Lung microvascular endothelial cell (primary cell): Measurements from ENCODE around the gene EYA3. TPM values are rescaled to one million over a fixed set of nuclear protein-coding genes. Genes with fewer than 3 reads are reported as not detected.

Source experiments
- DNase-seq, 2 donors: peaks; one replicate each; pipeline versions ENCODE4 v3.0.0 to v3.0.0-alpha.2; 2010; ENCODE audit warnings: low read depth in 2 of 2
- total RNA-seq: library from RNA; depleted of rRNA; stranded (reverse); fragments of >200 nt; gene quantifications from 2 replicates; pipeline ENCODE4 v1.2.1, GENCODE V29; 2014

The EYA3 gene
- total RNA-seq, 1 donor from 2014 or later = 8.5 TPM

DNA sequence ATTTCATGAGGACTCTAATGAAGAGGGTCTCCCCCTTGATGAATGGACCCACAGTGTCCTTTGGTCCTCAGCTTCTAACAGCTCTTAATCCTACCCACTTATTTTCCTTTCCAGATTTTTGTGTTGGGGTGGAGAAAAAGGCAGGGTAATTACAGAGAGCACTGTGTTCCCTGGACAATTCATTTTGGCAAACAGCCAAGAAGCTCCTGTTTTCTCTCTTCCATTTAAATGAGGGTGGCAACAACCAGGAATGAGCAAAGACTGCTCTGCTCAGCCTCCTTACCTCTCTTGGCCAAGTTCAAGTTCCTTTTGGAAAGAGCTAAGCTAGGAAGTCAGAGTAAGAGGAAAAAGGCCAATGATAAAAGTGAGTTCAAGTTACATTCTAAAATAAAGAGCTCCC is 116.7 kb downstream of the EYA3 start:
- DNase-seq = peak in 1 of 2 donors; percentile 43

DNA sequence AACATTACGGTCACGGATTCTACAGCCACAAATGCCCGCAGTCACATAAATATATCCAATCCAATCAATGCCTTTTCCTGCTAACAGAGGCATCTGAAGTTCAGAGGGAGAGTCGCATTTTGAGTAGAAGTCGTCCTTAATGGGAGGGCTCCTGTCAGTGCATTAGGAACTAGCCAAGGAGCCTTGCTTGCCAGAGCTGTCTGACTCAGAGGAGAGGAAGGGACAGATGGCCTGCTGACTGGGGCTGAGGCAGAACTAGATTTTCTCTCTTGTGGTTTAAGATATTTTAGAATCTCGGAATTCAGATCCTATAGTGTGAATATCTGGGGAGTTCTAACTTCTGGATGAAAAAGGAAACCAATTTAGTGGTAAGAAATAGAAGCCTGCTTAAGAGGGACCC is 118.0 kb downstream of the EYA3 start:
- peak in 1 of 2 donors; percentile 51 for DNase-seq

DNA sequence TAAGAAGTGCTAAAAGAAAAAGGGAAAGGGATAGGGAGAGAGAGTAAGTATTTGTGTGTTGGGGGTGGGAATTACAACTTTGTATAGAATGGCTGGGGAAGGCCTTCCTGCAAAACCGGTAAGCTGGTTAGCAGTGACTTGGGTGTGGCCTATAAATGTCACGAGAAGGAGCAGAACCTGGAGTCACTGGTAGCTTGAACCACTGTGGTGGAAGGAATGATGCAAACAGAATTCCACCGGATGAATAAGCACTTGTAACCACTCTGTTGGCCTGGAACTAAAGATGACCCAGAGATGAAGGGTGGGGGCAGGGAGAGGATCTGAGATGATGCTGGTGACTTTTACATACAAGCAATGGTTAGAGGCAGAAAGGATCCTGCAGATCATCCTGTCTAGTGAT is 119.7 kb downstream of the EYA3 start:
- no peak for DNase-seq

DNA sequence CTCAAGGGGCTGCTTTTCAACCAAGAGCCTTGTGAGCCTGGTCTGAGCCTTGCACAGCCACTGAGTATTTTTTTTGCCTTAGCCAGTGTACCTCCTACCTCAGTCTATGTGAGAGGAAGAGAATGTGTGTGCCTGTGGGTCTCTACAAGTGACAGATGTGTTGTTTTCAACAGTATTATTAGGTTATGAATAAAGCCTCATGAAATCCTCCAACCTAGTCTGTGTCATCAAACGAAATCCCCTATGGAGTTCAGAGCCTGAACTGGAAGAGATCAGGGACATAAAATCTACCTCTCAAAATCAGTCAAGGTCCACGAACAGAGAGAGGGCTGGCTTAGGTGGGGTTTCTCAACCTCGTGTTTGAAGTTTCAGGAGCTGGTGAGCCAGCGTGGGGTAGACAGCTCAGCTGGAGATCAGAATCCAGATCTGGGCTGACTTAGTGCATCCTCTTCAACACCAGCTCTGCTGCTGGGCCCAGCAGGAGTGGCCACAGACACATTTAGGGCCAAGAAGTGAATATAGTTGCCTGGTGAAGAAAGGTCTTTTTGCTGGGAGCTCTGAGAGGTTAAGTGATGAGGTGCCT is 120.4 kb downstream of the EYA3 start:
- DNase-seq = no peak

DNA sequence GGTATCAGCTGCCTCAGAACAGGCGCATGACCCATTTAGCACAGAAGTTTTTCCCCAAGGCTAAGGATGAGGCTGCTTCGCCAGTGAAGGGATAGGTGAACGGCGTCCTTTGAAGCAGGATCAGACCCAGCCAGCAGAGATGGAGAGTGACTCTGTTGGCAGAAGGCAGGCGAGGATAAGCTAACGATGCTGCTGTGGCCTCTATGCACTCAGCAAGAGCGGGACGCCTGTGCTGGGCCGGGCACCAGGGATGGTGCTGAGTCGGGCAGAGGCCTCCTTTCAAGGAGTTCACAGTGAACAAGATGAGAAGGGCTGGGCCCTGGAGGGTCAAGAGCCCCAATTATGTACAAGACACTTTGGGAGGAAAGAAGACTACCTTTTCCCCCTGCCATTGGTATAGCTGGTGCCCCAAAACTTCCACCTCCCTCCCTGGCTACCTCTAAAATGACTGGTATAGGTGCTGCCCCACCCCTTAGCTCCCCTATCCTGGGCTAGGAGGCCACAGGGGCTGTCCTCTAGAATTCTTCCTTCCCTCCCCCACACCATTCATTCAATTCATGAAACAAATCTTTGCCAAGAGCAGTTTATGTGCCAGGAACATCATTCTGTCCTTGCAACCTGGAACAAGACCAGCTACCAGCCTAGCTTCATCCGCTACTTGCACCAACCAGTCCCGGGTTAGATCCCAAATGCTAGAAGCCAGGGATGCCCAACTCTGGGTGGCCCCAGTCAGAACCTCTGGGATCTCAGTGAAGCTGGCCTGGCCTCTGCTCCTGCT is 121.1 kb downstream of the EYA3 start:
- no peak for DNase-seq

DNA sequence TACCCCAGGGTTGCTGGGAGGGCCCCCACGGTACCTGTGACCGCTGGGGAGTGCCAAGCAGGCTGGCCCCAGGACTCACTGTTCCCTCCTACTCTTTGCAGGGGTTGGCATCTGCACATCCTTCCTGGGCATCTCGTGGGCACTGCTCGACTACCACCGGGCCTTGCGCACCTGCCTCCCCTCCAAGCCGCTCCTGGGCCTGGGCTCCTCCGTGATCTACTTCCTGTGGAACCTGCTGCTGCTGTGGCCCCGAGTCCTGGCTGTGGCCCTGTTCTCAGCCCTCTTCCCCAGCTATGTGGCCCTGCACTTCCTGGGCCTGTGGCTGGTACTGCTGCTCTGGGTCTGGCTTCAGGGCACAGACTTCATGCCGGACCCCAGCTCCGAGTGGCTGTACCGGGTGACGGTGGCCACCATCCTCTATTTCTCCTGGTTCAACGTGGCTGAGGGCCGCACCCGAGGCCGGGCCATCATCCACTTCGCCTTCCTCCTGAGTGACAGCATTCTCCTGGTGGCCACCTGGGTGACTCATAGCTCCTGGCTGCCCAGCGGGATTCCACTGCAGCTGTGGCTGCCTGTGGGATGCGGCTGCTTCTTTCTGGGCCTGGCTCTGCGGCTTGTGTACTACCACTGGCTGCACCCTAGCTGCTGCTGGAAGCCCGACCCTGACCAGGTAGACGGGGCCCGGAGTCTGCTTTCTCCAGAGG is 121.9 kb downstream of the EYA3 start:
- DNase-seq = no peak

DNA sequence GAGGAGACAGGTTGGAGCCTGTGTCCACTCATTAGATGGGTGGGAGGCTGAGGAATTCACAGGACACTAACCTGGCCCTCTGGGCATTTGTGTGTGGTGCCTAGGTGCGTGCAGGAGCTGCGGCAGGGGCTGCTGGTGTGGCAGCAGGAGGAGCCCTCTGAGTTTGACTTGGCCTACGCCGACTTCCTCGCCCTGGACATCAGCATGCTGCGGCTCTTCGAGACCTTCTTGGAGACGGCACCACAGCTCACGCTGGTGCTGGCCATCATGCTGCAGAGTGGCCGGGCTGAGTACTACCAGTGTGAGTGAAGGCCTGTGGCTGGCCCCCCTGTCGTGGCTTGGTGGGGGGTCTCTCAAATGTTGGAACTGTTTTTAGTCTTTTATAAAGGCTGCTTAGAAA is 125.0 kb downstream of the EYA3 start:
- DNase-seq = no peak

DNA sequence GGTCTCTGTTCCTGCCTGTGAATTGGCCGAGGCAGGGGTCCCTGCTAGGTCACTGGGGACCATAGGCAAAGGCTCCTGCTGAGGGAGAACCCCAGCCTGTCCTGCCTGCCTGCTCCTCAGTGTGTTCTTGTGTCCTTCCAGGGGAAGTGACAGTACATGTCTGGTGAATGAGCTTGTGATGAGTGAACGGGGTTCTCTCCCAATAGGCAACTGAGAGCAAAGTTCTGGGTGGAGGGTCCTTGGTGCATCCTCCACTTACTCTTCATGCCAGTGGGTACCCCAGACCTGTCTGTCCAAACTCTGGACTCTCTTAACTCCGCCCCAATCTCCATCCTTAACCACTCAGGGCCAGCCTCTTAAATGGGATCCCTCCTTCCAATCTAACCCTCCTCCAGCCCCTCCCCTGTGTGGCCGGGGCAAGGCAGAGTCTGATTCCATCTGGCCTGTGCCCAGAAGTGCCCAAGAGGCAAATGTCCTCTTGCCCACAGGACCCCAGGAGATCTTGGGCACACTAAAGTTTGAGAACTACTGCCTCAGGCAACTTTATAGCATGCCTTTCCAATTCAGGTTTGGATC is 126.7 kb downstream of the EYA3 start:
- DNase-seq = no peak

DNA sequence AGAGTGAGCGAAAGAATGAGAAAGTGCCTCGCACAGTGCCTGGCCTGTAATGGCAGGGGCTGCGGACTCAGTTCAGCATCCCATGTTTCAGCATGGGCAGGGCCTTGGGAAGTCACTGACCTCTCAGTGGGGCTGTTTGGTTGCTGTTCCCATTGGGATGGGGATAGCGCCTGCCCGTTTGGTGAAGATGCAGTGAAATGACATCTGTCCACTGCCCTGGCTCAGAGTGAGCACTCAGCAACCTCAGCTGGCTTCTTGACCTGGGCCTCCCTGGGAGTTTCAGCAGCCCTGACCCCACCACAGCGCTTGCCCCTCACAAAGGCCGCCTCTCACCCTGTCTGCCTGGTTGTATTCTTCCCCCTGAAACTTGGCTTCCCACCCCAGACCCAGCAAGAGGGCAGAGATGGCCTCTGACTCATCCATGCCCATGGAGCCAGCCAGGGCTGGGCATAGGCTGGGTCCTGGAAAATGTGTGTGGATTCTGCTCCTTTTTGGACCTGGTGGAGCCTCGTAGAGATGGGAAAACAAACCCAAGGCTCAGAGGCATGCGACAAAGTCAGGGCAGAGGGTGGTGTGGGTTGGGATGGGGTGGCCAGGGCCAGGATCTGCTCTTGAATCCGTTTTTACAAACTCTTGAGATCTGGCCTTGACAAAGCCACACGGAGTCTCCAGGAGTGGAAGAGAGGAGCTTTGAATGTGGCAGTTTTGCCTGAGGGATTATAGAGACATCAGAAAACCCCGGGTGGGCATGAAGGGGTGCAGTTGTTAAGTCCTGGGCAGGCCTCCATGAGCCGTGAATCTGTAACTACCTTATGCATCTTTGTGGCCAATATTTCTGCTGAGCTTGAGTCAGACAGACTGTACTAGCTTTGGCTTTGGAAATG is 127.4 kb downstream of the EYA3 start:
- DNase-seq = peak in 1 of 2 donors; percentile 24

DNA sequence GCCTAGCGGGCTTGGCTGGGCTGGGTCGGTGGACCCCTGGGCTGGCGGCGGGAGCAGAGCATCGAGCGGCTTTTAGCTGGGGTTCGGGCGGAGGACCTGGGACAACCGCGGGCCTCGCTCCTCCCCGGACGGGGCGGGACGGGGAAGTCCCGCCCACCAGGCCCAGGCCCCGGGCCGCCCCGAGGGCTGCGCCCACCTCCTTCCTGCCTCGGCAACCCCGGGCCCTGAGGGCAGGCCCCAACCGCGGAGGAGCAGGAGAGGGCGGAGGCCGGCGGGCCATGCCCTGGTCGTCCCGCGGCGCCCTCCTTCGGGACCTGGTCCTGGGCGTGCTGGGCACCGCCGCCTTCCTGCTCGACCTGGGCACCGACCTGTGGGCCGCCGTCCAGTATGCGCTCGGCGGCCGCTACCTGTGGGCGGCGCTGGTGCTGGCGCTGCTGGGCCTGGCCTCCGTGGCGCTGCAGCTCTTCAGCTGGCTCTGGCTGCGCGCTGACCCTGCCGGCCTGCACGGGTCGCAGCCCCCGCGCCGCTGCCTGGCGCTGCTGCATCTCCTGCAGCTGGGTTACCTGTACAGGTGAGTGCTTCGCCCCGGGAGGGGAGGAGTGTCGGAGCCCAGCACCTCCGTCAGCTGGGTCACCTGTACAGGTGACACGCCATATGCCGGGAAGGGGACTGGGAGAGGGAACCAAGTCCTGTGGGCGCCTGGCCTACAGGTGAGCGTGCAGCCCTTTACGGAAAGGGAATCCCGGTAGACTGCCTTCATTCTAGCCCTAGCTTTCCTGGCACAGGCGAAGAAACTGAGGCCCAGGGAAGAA is 128.4 kb downstream of the EYA3 start, which contains the start of gene XKR8:
Gene XKR8 (plus strand): TSS at position 182 of the 812 bp plus-strand sequence. CDS start 97 bp downstream, at position 279.
- peak; percentile 50 to 79 for DNase-seq

DNA sequence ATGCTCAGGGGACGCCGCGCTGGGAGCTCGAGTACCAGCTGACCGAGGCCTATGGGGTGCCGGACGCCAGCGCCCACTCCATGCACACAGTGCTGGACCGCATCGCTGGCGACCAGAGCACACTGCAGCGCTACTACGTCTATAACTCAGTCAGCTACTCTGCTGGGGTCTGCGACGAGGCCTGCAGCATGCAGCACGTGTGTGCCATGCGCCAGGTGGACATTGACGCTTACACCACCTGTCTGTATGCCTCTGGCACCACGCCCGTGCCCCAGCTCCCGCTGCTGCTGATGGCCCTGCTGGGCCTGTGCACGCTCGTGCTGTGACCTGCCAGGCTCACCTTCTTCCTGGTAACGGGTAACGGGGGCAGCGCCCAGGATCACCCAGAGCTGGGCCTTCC is 129.9 kb downstream of the EYA3 start:
- no peak for DNase-seq

DNA sequence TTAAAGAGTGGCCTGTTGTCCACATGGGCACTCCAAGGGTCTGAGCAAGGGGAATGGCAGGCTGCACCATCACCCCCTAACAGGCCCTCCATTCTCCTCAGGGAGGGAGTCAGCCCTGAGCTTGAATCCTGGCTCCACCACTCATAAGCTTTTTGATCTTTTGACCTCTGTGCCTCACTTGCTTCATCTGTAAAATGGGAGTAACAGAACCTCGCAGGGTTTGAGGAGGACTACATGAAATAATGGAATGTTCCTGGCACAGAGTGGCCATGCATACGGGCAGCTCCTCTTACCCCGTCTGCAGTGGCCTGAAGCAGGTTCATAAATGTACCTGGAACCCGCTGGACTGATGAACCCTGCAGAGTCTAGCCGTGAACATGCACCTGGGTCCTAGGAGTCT is 130.8 kb downstream of the EYA3 start:
- no peak for DNase-seq

DNA sequence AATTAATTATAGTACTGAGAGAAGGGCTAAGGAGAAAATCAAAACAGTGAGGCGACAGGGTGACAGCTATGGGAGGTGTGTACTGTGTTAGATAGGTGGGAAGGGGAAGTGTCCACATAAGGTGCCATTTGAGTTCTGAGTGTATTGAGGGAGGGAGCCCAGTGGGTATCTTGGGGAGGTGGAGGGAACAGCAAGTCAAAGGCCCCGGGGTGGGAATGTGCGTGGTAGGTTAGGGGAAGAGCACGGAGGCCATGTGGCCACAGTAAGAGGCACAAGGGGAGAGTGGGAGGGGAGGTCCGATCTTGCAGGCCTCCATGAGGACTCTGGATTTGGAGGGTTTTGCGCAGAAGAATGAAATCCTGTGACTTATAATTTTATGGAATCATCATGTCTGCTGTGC is 131.6 kb downstream of the EYA3 start:
- DNase-seq = no peak

DNA sequence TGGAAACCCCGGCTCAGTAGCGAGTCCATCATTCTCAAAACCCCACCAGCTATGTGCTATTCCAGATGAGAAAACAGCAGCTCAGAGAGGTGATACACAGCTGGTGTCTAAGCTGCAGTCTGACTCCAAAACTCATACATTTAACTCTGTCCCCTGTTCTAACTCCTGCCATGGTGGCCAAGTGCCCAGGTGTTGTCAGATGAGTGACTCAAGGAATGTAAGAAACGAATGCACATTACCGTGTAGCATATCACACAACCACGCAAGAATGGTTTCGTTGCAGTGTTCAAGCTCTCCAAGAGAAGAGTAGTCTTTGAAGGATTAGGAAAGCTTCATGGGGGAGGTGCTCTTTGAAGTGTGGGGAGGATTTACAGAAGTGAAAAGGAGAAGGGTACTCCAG is 133.3 kb downstream of the EYA3 start:
- no peak for DNase-seq

DNA sequence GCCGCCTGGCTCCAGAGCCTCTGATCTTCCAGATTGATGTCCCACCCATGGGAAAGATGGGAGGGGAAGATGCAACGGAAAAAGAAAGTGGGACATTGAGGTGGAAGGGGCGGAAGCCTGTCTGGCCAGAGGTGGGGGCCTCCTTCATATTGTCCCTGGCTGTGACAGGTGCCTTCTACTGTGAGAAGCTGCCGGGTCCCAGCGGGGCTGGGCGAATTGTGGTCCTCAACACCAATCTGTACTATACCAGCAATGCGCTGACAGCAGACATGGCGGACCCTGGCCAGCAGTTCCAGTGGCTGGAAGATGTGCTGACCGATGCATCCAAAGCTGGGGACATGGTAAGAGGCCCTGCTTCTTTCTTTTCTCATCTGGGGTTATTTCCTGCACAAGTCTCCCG is 134.2 kb downstream of the EYA3 start:
- no peak for DNase-seq

DNA sequence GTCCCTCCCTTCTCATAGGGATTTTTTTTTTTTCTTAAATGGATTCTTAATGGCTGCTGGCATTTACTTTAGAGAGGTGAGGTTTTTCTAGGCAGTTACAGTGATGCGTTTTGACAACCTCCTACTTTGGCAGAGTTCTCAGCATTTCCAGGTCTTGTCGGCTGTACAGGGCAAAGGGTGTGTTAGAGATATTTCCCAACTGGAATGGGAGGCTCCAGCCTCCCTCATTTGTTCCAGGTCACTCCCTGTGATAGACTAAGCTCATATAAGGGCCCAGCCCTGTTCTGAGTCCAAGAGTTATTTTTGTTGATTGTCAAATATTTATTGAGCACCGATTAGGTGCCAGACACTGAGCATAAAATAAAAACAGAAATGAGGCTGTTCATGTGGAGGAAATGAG is 136.3 kb downstream of the EYA3 start:
- no peak for DNase-seq

DNA sequence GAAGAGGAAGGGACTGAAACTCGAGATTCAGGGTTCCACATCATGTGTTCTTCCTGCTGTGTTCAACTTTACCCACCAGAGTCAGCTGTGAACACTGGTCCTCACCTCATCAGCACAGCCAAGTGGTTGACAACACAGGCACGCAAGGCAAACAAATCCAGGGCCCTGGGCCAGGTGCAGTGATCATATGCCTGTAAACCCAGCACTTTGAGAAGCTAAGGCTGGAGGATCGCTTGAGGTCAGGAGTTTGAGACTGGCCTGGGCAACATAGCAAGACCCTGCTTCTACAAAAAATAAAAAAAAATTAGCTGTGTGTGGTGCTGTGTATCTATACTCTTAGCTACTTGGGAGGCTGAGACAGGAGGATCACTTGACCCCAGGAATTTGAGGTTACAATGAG is 137.0 kb downstream of the EYA3 start:
- no peak for DNase-seq

DNA sequence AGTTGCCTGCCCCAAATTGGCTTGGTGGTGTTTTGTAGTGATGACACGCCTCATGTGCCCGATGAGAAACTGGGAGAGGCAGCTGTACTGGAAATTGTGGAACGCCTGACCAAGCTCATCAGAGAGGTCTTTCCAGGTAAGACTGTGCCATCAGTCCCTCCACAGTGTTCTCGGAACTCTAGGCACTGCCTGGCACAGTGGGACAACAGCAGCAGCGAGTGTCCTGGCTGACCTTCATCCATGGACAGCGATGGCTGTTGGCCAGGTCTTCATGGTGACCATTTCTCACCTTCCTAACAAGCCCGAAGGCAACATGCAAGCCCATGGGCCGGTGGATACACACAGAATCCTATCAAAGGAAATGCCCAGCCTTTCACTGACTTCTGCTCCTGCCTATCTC is 139.4 kb downstream of the EYA3 start:
- no peak for DNase-seq

DNA sequence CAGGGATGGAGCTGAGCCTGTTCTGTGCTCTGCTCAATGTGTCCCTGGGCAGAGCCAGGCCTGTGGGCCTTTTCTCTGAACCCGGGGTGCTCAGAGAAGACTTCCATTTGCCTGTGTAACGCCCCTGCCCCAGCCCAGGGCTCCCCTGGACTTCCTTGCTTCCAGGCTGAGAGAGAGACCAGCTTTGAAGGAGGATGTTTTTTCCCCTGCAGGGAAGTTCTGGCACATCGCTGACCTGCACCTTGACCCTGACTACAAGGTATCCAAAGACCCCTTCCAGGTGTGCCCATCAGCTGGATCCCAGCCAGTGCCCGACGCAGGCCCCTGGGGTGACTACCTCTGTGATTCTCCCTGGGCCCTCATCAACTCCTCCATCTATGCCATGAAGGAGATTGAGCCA is 143.4 kb downstream of the EYA3 start:
- DNase-seq = no peak
